IPS-18a (cell line): ENCODE results near the gene NR2F2.

Experiments used
- H3K27ac ChIP-seq: one replicate; pipeline ENCODE4 v1.5.1; 2013; ENCODE audit warnings: low read length
- H3K27me3 ChIP-seq: one replicate; pipeline ENCODE4 v1.6.1; 2013; ENCODE audit warnings: mild to moderate bottlenecking, low read length; ENCODE audit not compliant: control insufficient read depth, insufficient read depth
- H3K36me3 ChIP-seq: one replicate; pipeline ENCODE4 v1.6.1; 2013; ENCODE audit warnings: low read depth, low read length; ENCODE audit not compliant: control insufficient read depth
- H3K4me1 ChIP-seq: one replicate; pipeline ENCODE4 v1.6.1; 2013; ENCODE audit warnings: low read depth, low read length; ENCODE audit not compliant: control insufficient read depth
- H3K4me3 ChIP-seq: one replicate; pipeline ENCODE4 v1.5.1; 2013; ENCODE audit warnings: low read length
- H3K9ac ChIP-seq: one replicate; pipeline ENCODE4 v1.6.1; 2013; ENCODE audit warnings: mild to moderate bottlenecking, low read length, moderate library complexity
- H3K9me3 ChIP-seq: one replicate; pipeline ENCODE4 v1.6.1; 2013; ENCODE audit warnings: low read depth, low read length; ENCODE audit not compliant: control insufficient read depth

NR2F2 gene

DNA sequence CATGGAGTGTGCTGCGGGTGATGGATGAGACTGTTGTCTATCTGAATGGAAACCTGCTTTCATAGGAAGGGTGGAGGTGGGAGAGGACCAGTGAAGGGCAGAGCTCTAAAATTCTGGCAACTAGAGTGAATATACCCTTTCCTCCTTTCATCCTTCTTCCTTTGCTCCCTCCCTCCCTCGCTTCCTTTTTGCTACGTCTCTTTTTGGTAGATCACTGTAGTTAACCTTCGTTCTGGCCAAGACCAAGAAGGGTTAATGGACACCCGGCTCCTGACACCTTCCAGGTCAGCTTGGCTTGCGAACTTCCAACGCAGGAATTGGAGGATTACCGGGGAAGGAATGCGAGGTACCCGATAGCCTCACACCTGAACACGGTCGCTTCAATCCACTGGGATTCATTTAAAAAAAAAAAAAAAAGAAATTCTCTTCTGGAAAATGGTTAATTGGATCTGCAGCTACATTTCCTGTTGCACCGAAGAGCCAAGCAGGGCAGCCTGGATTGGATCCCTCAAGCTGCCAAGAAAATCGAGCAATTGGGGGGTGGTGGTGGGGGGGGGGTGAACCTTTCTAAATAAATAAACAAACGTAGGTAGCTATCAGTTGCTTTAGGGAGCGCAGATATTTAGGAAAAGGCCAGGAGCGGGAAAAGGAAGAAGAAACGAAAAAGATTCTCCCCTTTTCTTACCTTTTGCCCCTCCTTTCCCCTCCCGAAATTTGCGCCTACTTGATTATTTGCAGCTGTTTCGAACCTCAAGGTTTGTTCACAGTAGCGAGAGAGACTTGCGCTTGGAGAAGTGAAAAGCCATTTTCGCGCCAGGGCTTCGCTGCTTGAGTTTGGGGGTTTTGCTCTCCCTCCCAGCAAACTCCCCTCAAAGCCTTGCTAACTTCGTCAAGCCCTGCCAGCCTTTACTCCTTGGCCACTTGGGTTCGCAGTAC lies 9.5 kb upstream of the NR2F2 start:
- H3K27ac ChIP-seq, result no peak overlapping the region
- peak overlapping the region; percentile 54 for H3K4me3 ChIP-seq
- H3K27me3 ChIP-seq, result peaks cover 94% of the 10 kb centered on the region
- H3K36me3 ChIP-seq, result no peaks in the 10 kb centered on the region
- H3K9ac ChIP-seq, result no peak overlapping the region
- no peaks in the 10 kb centered on the region for H3K9me3 ChIP-seq
- H3K4me1 ChIP-seq, result peaks cover 21% of the 10 kb centered on the region

DNA sequence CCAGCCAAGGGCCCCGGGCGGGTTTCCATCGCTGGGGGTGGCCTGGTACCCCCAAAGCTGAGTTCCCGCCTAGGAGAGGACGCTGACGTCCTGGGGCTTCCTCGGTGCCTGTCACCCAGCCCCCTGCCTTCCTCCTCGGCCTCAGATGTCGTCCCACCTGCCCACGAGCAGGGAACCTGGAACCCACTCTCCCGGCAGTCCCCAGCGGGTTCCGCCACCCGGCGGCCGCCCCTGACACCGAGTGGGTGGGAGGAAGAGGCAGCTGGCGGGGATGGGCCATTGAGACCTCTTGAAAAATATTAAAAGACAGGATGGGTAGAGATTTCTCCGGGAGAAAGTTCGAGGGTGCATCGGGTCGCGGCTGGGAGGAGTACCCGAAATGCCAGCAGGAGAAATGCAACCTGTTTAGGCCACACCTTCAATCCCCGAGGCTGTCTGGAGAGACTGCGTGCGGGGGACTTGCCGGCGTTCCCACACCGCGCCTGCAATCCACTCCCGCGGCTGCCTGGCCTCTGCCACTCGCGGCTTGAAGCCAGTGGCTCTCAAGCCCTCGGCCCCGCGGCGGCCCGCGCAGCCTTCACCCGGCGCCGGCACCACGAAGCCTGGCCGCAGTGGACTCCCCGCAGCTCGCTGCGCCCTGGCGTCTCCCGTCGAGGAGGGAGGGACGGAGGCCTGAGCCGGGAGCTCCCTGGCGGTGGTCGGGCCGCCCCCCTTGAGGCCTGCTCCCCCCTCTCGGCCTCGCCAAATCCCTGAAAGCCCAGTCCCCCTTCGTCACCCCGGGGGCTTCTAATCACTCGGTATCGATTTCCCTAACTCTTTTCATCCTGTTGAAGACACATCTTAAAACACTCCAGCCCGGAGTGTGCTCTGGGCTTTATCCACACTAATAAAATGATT lies 8.6 kb upstream of the NR2F2 start:
- H3K9ac ChIP-seq, result no peak overlapping the region

GRCh38 chr15:96322536-96323318 lies 7.8 kb upstream of the NR2F2 start:
- no peak overlapping the region for H3K9ac ChIP-seq
- no peak overlapping the region for H3K27ac ChIP-seq
- no peaks in the 10 kb centered on the region for H3K36me3 ChIP-seq
- no peaks in the 10 kb centered on the region for H3K9me3 ChIP-seq
- peaks cover 36% of the 10 kb centered on the region for H3K4me1 ChIP-seq
- H3K4me3 ChIP-seq, result peak overlapping the region; percentile 54
- H3K27me3 ChIP-seq, result peaks cover 99% of the 10 kb centered on the region

More for the DNA sequence above, 8.6 kb upstream of the NR2F2 start:
- no peaks in the 10 kb centered on the region for H3K9me3 ChIP-seq
- peaks cover 27% of the 10 kb centered on the region for H3K4me1 ChIP-seq
- no peak overlapping the region for H3K27ac ChIP-seq
- no peaks in the 10 kb centered on the region for H3K36me3 ChIP-seq
- H3K27me3 ChIP-seq, result peaks cover 99% of the 10 kb centered on the region
- H3K4me3 ChIP-seq, result peak overlapping the region; percentile 54

GRCh38 chr15:96323319-96324145 lies 7.0 kb upstream of the NR2F2 start:
- no peak overlapping the region for H3K9ac ChIP-seq
- H3K36me3 ChIP-seq, result no peaks in the 10 kb centered on the region
- peaks cover 40% of the 10 kb centered on the region for H3K4me1 ChIP-seq
- H3K9me3 ChIP-seq, result no peaks in the 10 kb centered on the region
- H3K27me3 ChIP-seq, result peaks cover 100% of the 10 kb centered on the region
- peak overlapping the region; percentile 54 for H3K4me3 ChIP-seq
- H3K27ac ChIP-seq, result no peak overlapping the region

DNA sequence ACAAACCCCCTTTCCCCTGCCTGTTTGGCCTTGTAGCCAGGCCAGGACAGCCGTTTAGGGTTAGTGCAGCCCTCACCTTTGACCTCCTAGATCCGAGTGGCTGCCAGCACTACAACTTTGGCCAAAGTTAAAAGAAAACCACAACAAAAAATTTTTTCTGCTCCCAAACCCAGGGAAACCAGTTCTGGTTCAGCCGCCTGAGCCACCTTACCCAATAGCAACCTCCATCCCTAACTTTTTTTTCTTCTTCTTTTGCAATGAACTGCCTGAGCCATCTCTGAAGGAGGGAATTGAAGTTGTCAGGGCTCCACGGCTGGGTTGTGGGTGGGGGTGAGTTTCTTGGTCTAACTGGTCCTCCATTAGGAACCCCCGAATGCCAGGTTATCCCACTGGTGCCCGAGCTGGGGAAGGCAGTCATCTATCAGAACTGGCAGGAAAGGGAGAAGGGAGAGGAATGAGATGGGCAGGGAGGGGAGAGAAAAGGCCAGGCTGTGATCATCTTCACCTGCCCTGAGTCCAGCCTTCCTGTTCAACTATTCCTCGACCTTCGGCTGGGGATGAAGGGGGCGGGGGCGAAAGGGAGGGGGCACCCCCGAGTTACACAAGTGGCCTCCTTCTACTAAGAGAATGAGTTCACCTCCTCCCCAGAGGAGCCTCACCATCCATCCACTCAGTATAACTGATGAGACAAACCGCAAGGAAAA lies 6.2 kb upstream of the NR2F2 start:
- no peak overlapping the region for H3K9ac ChIP-seq
- H3K36me3 ChIP-seq, result no peaks in the 10 kb centered on the region
- no peak overlapping the region for H3K27ac ChIP-seq
- peak overlapping the region; percentile 7 for H3K4me3 ChIP-seq
- peaks cover 40% of the 10 kb centered on the region for H3K4me1 ChIP-seq
- H3K27me3 ChIP-seq, result peaks cover 100% of the 10 kb centered on the region
- H3K9me3 ChIP-seq, result no peaks in the 10 kb centered on the region

GRCh38 chr15:96324940-96325540 lies 5.5 kb upstream of the NR2F2 start:
- no peaks in the 10 kb centered on the region for H3K36me3 ChIP-seq
- peak overlapping the region; percentile 56 for H3K4me3 ChIP-seq
- no peak overlapping the region for H3K9ac ChIP-seq
- peaks cover 100% of the 10 kb centered on the region for H3K27me3 ChIP-seq
- H3K9me3 ChIP-seq, result no peaks in the 10 kb centered on the region
- no peak overlapping the region for H3K27ac ChIP-seq
- H3K4me1 ChIP-seq, result peaks cover 47% of the 10 kb centered on the region

DNA sequence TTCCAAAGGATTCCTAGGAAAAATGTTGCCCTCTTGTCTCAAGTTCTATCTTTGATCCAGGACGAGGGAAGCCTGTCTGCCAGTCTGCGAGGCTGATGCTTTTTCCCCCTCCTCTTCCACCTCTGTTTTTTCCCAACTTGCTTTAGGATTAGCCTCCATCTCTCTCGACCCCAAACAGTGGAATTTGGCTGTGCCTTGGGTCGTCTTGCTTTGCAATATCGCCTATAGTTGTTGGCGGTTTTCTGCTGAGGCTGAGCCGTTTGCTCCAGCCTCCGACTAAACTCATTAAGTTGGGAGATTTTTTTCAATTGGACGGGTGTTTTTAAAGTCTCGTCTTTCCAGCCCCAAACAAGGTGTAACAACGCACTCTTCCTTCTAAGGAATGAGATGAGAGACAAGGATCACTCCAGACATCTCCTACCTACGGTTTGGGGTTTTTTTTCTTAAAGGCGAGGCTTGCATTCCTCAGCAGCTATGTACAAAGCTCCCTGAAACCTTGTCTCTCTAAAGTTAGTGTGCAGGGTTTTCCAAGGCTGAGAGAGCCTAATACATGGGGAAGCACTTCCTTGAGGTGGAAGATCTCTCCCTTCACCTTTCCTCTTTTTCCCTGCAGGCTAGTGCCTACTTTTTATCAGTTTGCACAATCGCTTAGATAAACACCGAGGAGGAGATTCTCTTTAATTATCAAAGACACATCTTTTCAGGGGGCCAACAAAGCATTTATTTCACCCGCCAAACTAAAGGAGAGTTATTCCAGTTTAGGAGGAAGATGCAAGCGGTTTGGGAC lies 4.8 kb upstream of the NR2F2 start:
- H3K36me3 ChIP-seq, result no peaks in the 10 kb centered on the region
- H3K9ac ChIP-seq, result no peak overlapping the region
- H3K9me3 ChIP-seq, result no peaks in the 10 kb centered on the region
- peak overlapping the region; percentile 56 for H3K4me3 ChIP-seq
- H3K27ac ChIP-seq, result no peak overlapping the region
- H3K4me1 ChIP-seq, result peaks cover 46% of the 10 kb centered on the region
- peaks cover 98% of the 10 kb centered on the region for H3K27me3 ChIP-seq

DNA sequence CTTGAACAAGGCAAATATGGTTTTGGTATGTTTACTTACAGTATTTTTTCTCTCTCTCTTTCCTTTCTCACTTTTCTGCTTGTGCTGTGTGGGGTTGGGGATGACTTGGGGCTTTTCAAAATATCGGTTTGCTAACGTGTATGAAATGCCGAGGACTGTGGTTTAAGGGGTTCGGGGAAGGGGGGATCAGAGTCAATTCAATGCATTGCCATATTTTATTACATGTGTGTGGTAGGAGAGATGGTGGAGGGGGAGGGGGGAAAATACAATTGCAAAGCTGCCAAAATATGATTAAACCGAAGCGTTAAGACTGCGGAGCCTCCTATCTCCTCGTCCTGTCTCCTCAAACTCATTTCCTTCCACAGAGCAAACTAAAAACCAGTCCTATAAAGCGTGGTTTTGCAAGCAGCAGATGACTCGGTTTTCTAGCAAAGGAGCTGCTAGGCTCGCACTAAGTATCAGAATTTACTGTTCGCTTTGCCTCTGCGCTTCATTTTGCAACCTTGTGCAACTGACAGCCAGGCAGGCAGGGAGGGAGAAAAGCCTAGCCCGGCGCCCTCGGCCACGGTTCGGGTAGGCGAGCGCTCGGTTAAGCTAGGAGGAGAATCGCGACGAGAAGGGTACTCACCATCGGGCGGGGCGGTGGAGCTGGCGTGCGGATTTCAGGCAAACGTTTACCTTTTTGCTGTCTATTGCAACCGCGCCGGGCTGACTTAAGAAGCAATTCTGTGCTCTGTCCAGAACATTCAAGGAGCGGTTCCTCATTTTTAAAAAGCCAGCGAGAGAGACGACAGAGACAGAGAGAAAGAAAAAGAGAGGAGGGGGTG lies 4.0 kb upstream of the NR2F2 start:
- H3K9me3 ChIP-seq, result no peaks in the 10 kb centered on the region
- no peak overlapping the region for H3K27ac ChIP-seq
- H3K27me3 ChIP-seq, result peaks cover 96% of the 10 kb centered on the region
- peaks cover 38% of the 10 kb centered on the region for H3K4me1 ChIP-seq
- no peaks in the 10 kb centered on the region for H3K36me3 ChIP-seq
- peak overlapping the region; percentile 56 for H3K4me3 ChIP-seq
- peak overlapping the region; percentile 10 for H3K9ac ChIP-seq
